Bladder microvascular endothelial cell (primary cell): Measurements from ENCODE around the gene CNP. TPM values are rescaled to one million over a fixed set of nuclear protein-coding genes. Genes with fewer than 3 reads are reported as not detected.

ENCODE experiments used
- total RNA-seq: library from RNA; depleted of rRNA; stranded (reverse); fragments of >200 nt; gene quantifications from 2 replicates; pipeline ENCODE4 v1.2.3, GENCODE V29; 2014

Gene CNP
- total RNA-seq, result 43.5 and 59.5 TPM in 2 replicates

DNA sequence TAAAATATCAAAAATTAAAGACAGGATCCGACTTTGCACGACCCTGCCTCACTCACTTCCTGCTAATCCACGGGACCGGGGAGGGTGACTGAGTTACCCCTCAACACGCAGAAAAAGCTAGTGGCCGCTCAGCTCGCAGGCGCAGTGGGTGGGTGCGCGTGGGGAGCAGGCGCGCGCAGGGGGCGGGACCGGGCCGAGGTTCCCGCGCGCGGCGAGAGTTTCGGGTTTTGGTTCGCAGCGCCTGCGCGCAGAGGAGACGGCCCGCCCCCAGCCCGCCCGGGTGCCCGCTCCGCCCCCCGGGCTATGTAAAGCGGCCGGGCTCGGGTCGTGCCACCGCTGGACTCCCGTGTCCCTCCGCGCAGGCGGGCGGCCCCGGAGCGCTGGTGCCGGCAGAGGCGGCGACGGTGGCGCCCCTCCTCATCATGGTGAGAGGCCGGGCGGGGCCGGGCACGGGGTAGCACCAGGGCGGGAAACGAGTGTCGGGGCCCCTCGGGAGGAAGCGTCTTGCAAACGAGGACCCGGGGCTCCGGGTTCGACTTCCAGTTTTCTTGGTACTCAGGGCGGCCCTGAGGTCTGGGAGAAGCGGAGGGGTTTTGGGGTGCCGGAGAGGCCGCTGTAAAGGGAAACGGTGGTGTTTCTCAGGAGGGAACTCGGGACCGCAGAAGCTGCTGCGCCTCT lies at the start of gene CNP:
Gene CNP (plus strand): TSS at position 333 of the 678 bp plus-strand sequence. CDS start 90 bp downstream, at position 423.

GRCh38 chr17:41918314-41919164 lies 48.1 kb upstream of the CNP start, which contains the start of gene ACLY:
TSS of gene ACLY (minus strand) at chr17:41918951. CDS start at chr17:41913873, 5,078 bp downstream.

GRCh38 chr17:41930009-41930832 lies 36.4 kb upstream of the CNP start, which contains the start of gene ODAD4:
TSS of gene ODAD4 (plus strand) at chr17:41930617. CDS start at chr17:41930724, 107 bp downstream.

GRCh38 chr17:42016941-42017865 lies 50.6 kb downstream of the CNP start, which contains the start of gene DNAJC7:
TSS of gene DNAJC7 (minus strand) at chr17:42017439. CDS start at chr17:42017416, 23 bp downstream.

DNA sequence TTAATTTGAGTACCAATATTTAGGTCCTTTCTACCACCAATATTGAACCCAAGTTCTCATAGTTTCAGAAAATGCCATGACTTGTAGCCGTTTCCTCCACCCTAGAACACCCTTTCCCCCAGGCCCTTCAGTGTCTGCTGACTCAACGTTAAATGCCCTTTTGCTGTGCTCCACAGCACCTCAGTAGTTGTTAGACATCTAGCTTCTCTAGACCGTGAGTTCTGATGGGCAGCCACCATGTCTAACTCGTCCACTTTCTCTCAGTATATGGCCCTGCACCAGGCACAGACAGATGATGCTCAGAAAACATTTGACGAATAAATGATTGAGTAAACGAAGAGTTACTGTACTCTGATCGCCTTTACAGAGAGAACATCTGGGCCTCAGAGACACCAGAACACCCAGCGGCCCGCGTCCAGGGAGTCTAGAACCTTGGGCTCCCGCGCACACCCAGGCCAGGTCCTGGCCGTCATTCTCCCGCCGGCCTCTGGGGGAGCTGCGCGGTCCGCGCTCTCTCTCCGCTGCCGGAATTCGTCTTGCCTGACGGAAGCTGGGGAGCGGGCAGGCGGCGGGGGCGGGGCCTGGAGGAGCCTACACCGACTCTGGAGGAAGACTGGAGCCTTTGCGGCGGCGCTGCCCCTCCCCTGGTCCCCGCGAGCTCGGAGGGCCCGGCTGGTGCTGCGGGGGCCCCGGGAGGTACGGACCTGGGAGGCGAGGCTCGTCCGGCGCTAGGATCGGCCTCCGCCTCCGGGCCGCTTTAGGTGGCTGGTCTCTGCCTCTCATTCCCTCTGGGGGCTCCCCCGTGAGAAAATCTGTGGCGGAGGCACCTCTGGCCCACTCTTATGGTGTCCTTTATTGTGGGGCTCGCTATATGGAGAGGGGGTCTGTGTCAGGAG lies 53.2 kb downstream of the CNP start, which contains the start of gene NKIRAS2:
Gene NKIRAS2 (plus strand): TSS at position 582 of the 896 bp plus-strand sequence. CDS start 1,488 bp downstream, outside the sequence.

Other genes starting within 250 kb of the CNP start
- gene HAP1, start 232.2 kb upstream of the CNP start, total RNA-seq, result 0.32 and 0.82 TPM in 2 replicates
- gene JUP, start 180.1 kb upstream of the CNP start, total RNA-seq, result 121 and 361 TPM in 2 replicates
- 26.4 and 97.9 TPM in 2 replicates for gene P3H4, start 154.8 kb upstream of the CNP start, total RNA-seq
- gene FKBP10, start 153.8 kb upstream of the CNP start, total RNA-seq, result 66.5 and 243 TPM in 2 replicates
- 63.3 and 72.2 TPM in 2 replicates for gene NT5C3B, start 130.6 kb upstream of the CNP start, total RNA-seq
- under 0.01 and 0.19 TPM in 2 replicates for gene KLHL10, start 129.0 kb upstream of the CNP start, total RNA-seq
- 15.7 and 34.4 TPM in 2 replicates for gene KLHL11, start 101.4 kb upstream of the CNP start, total RNA-seq
- gene ACLY, start 47.8 kb upstream of the CNP start, total RNA-seq, result 180 and 217 TPM in 2 replicates
- gene ODAD4, start 36.2 kb upstream of the CNP start, total RNA-seq, result 0.19 TPM in 1 of 2 replicates, not detected in the other
- 69.1 and 88.2 TPM in 2 replicates for gene DNAJC7, start 50.6 kb downstream of the CNP start, total RNA-seq
- gene NKIRAS2, start 53.3 kb downstream of the CNP start, total RNA-seq, result 27.0 and 31.0 TPM in 2 replicates
- 0.16 and 0.25 TPM in 2 replicates for gene C17orf113, start 83.8 kb downstream of the CNP start, total RNA-seq
- not detected in 2 replicates for gene ZNF385C, start 131.7 kb downstream of the CNP start, total RNA-seq
- 10.2 and 10.4 TPM in 2 replicates for gene DHX58, start 145.9 kb downstream of the CNP start, total RNA-seq
- 6.3 and 14.2 TPM in 2 replicates for gene KAT2A, start 154.6 kb downstream of the CNP start, total RNA-seq
- not detected in 2 replicates for gene HSPB9, start 156.0 kb downstream of the CNP start, total RNA-seq
- 81.1 and 94.0 TPM in 2 replicates for gene RAB5C, start 188.2 kb downstream of the CNP start, total RNA-seq
- under 0.01 and 0.19 TPM in 2 replicates for gene KCNH4, start 214.3 kb downstream of the CNP start, total RNA-seq
- not detected in 2 replicates for gene HCRT, start 218.7 kb downstream of the CNP start, total RNA-seq
- gene GHDC, start 227.7 kb downstream of the CNP start, total RNA-seq, result 11.7 and 23.6 TPM in 2 replicates